PFSK-1 (cell line): ENCODE measurements around the gene LHB.
"Not testable (repeated sequence)": the region's sequence is repeated elsewhere in the genome, so short reads cannot be mapped to it uniquely, and the experiment has no call there.

Experiments
- FOXP2 ChIP-seq: optimal IDR thresholded peaks from 2 replicates; pipeline ENCODE3; 2011; ENCODE audit warnings: borderline replicate concordance, control low read depth, inconsistent platforms; ENCODE audit not compliant: insufficient read depth; ENCODE audit errors: extremely low read length, extremely low read depth
- POLR2AphosphoS5 ChIP-seq: IDR thresholded peaks from 2 replicates; pipeline ENCODE4 v1.6.1; 2012; ENCODE audit warnings: low read depth, mild to moderate bottlenecking, control low read depth, low read length, moderate library complexity
- SIN3A ChIP-seq: IDR thresholded peaks from 2 replicates; pipeline ENCODE4 v1.6.1; 2012; ENCODE audit warnings: mild to moderate bottlenecking, low read length, moderate library complexity, borderline replicate concordance; ENCODE audit not compliant: insufficient read depth
- TAF1 ChIP-seq: IDR thresholded peaks from 2 replicates; pipeline ENCODE4 v1.6.1; 2012; ENCODE audit warnings: low read length, control low read depth, borderline replicate concordance; ENCODE audit not compliant: insufficient read depth
- TF ChIP-seq, protein P1 (sequence below), 2 experiments: IDR thresholded peaks; 2 replicates each; pipeline versions ENCODE4 v1.6.1 to v1.8.0; 2011 to 2012; ENCODE audit warnings: low read depth in 2 of 2, low read length in 2 of 2, control low read depth in 1 of 2, inconsistent platforms in 1 of 2, mild to moderate bottlenecking in 1 of 2, moderate library complexity in 1 of 2; ENCODE audit not compliant: insufficient read depth in 1 of 2

- TF ChIP-seq, protein P1, sequence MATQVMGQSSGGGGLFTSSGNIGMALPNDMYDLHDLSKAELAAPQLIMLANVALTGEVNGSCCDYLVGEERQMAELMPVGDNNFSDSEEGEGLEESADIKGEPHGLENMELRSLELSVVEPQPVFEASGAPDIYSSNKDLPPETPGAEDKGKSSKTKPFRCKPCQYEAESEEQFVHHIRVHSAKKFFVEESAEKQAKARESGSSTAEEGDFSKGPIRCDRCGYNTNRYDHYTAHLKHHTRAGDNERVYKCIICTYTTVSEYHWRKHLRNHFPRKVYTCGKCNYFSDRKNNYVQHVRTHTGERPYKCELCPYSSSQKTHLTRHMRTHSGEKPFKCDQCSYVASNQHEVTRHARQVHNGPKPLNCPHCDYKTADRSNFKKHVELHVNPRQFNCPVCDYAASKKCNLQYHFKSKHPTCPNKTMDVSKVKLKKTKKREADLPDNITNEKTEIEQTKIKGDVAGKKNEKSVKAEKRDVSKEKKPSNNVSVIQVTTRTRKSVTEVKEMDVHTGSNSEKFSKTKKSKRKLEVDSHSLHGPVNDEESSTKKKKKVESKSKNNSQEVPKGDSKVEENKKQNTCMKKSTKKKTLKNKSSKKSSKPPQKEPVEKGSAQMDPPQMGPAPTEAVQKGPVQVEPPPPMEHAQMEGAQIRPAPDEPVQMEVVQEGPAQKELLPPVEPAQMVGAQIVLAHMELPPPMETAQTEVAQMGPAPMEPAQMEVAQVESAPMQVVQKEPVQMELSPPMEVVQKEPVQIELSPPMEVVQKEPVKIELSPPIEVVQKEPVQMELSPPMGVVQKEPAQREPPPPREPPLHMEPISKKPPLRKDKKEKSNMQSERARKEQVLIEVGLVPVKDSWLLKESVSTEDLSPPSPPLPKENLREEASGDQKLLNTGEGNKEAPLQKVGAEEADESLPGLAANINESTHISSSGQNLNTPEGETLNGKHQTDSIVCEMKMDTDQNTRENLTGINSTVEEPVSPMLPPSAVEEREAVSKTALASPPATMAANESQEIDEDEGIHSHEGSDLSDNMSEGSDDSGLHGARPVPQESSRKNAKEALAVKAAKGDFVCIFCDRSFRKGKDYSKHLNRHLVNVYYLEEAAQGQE (IDR thresholded peaks at IDR 0.05; ENCODE audit: insufficient read depth in 1 of 2, low read depth in 2 of 2, low read length in 2 of 2) = not testable (repeated sequence)
- TF ChIP-seq TAF1, POLR2AphosphoS5, FOXP2, SIN3A: not testable (repeated sequence)
Observed at GRCh38 chr19:49024233-49024632, 7.3 kb upstream of the LHB start, which contains the start of gene CGB3.
